GM23248 (cell line): ENCODE data around the gene DTNB. TPM values are rescaled to one million over a fixed set of nuclear protein-coding genes. Genes with fewer than 3 reads are reported as not detected.

ENCODE experiments used
- DNase-seq: peaks from one replicate; pipeline ENCODE4 v3.0.0-alpha.2; 2015
- H2AFZ ChIP-seq: fragments of 200-600 bp; sonication (generic); 2 replicates; pipeline ENCODE4 v1.6.1; 2016; ENCODE audit warnings: antibody characterized with exemption
- H3F3A ChIP-seq: fragments of 200-600 bp; sonication (generic); 2 replicates; pipeline ENCODE4 v1.6.1; 2016; ENCODE audit warnings: mild to moderate bottlenecking, antibody characterized with exemption, mixed run types; ENCODE audit not compliant: insufficient read depth
- H3K27ac ChIP-seq: fragments of 200-600 bp; sonication (generic); 2 replicates; pipeline ENCODE4 v1.5.1; 2016; ENCODE audit warnings: mild to moderate bottlenecking
- H3K27me3 ChIP-seq: fragments of 200-600 bp; sonication (generic); replicated peaks from 2 replicates; pipeline ENCODE4 v1.6.1; 2016; ENCODE audit warnings: mild to moderate bottlenecking; ENCODE audit not compliant: insufficient read depth
- H3K36me3 ChIP-seq: fragments of 200-600 bp; sonication (generic); 2 replicates; pipeline ENCODE4 v1.6.1; 2016; ENCODE audit warnings: low read depth, mild to moderate bottlenecking
- H3K4me1 ChIP-seq: fragments of 200-600 bp; sonication (generic); 2 replicates; pipeline ENCODE4 v1.6.1; 2016; ENCODE audit warnings: mild to moderate bottlenecking; ENCODE audit not compliant: insufficient read depth
- H3K4me2 ChIP-seq: fragments of 200-600 bp; sonication (generic); one replicate; pipeline ENCODE4 v1.6.1; 2016; ENCODE audit warnings: mild to moderate bottlenecking; ENCODE audit not compliant: unreplicated experiment
- H3K4me3 ChIP-seq: fragments of 200-600 bp; sonication (generic); 2 replicates; pipeline ENCODE4 v1.5.1; 2016; ENCODE audit warnings: mild to moderate bottlenecking
- H3K79me2 ChIP-seq: fragments of 200-600 bp; sonication (generic); 2 replicates; pipeline ENCODE4 v1.6.1; 2016; ENCODE audit warnings: mild to moderate bottlenecking; ENCODE audit not compliant: insufficient read depth
- H3K9ac ChIP-seq: fragments of 200-600 bp; sonication (generic); 2 replicates; pipeline ENCODE4 v1.6.1; 2016; ENCODE audit warnings: mild to moderate bottlenecking
- H3K9me2 ChIP-seq: fragments of 200-600 bp; sonication (generic); 2 replicates; pipeline ENCODE4 v1.6.1; 2016; ENCODE audit warnings: mixed run types, mild to moderate bottlenecking, moderate library complexity; ENCODE audit not compliant: insufficient read depth
- H3K9me3 ChIP-seq: fragments of 200-600 bp; sonication (generic); one replicate; pipeline ENCODE4 v1.6.1; 2017; ENCODE audit warnings: low read depth
- H4K20me1 ChIP-seq: fragments of 200-600 bp; sonication (generic); 2 replicates; pipeline ENCODE4 v1.6.0; 2016; ENCODE audit not compliant: insufficient read depth
- EZH2 ChIP-seq: fragments of 200-600 bp; sonication (generic); IDR thresholded peaks from 2 replicates; pipeline ENCODE4 v1.6.1; 2018; ENCODE audit warnings: antibody characterized with exemption, mild to moderate bottlenecking; ENCODE audit not compliant: insufficient read depth, poor library complexity, severe bottlenecking
- EZH2phosphoT487 ChIP-seq: fragments of 200-600 bp; sonication (generic); IDR thresholded peaks from 2 replicates; pipeline ENCODE4 v1.6.1; 2018; ENCODE audit warnings: antibody characterized with exemption, moderate library complexity, mild to moderate bottlenecking, low read depth; ENCODE audit not compliant: insufficient read depth
- WGBS, 2 experiments: methylation state at CpG; one replicate each; pipeline ENCODE4 v1.1.6; 2015 to 2017; ENCODE audit warnings: low lambda C conversion rate in 2 of 2, low coverage in 1 of 2; ENCODE audit errors: missing lambda C conversion rate in 2 of 2; 5-methylcytosine and 5-hydroxymethylcytosine counted together
- in situ Hi-C: fragments of 300-500 bp; cut with MboI; formaldehyde crosslinking; loops from 2 replicates; pipeline ENCODE4 v1.15.0; 2020
- polyA plus RNA-seq: library from polyadenylated mRNA; unstranded; fragments of >200 nt; fragmentation: Nextera tagmentation; extraction: Ambion mirVana; gene quantifications from 2 replicates; pipeline ENCODE4 v1.2.1, GENCODE V29; 2016
- total RNA-seq: library from RNA; depleted of rRNA; stranded (reverse); fragments of >200 nt; shearing (Covaris generic); gene quantifications from 2 replicates; pipeline ENCODE4 v1.2.3, GENCODE V29; 2014

DTNB gene
- total and polyA plus RNA-seq, 2 experiments from 2014 or later, result 1.1 to 4.0 TPM

- H3K36me3 ChIP-seq, result no peaks in the 10 kb centered on the region
- H3K4me3 ChIP-seq, result peak overlapping the region; percentile 49
- H2AFZ ChIP-seq, result peak overlapping the region; percentile 71
- in situ Hi-C loops, result no loop called here
- H3F3A ChIP-seq, result peaks cover 8% of the 10 kb centered on the region; the same call in 1 of the 2 replicates
- no peaks in the 10 kb centered on the region for H3K79me2 ChIP-seq
- no peaks in the 10 kb centered on the region for H3K9me2 ChIP-seq
- no peaks in the 10 kb centered on the region for H3K9me3 ChIP-seq
- H3K4me1 ChIP-seq, result peaks cover 10% of the 10 kb centered on the region
- H3K27ac ChIP-seq, result no peak overlapping the region
- peak; percentile 81 for DNase-seq
- WGBS, 2 experiments, result 43 to 47% methylated on average over 10 of the region's 10 CpGs
- no peak for TF ChIP-seq EZH2phosphoT487
- TF ChIP-seq EZH2, result no peak
- no peaks in the 10 kb centered on the region for H4K20me1 ChIP-seq
- peak overlapping the region; percentile 74 for H3K4me2 ChIP-seq
- H3K27me3 ChIP-seq, result no peaks in the 10 kb centered on the region
- peak overlapping the region; percentile 21; the same call in 1 of the 2 replicates for H3K9ac ChIP-seq
Observed at GRCh38 chr2:25521665-25522387, 151.6 kb downstream of the DTNB start.

- no peaks in the 10 kb centered on the region for H3K27me3 ChIP-seq
- H3K4me1 ChIP-seq, result peaks cover 14% of the 10 kb centered on the region
- no peaks in the 10 kb centered on the region for H3K79me2 ChIP-seq
- no peak overlapping the region for H2AFZ ChIP-seq
- H3K27ac ChIP-seq, result no peak overlapping the region
- H3K9ac ChIP-seq, result no peak overlapping the region
- DNase-seq, result peak; percentile 40
- in situ Hi-C loops, result no loop called here
- no peaks in the 10 kb centered on the region for H4K20me1 ChIP-seq
- no peaks in the 10 kb centered on the region for H3K9me2 ChIP-seq
- no peak for TF ChIP-seq EZH2phosphoT487
- H3K4me2 ChIP-seq, result no peak overlapping the region
- H3K9me3 ChIP-seq, result no peaks in the 10 kb centered on the region
- H3F3A ChIP-seq, result peaks cover 8% of the 10 kb centered on the region; the same call in 1 of the 2 replicates
- no peaks in the 10 kb centered on the region for H3K36me3 ChIP-seq
- no peak overlapping the region for H3K4me3 ChIP-seq
- WGBS, 2 experiments, result 84 to 89% methylated on average over 4 of the region's 4 CpGs
Observed at GRCh38 chr2:25521126-25521525, 152.3 kb downstream of the DTNB start.

- no peaks in the 10 kb centered on the region for H3K27me3 ChIP-seq
- H3K9ac ChIP-seq, result no peak overlapping the region
- H3K9me2 ChIP-seq, result no peaks in the 10 kb centered on the region
- DNase-seq, result no peak
- H3K79me2 ChIP-seq, result no peaks in the 10 kb centered on the region
- no peak overlapping the region for H3K4me2 ChIP-seq
- peaks cover 14% of the 10 kb centered on the region for H3K4me1 ChIP-seq
- no peak overlapping the region for H3K4me3 ChIP-seq
- H2AFZ ChIP-seq, result peak overlapping the region; percentile 52; the same call in 1 of the 2 replicates
- 74 to 75% methylated on average over 4 of the region's 4 CpGs for WGBS, 2 experiments
- H4K20me1 ChIP-seq, result no peaks in the 10 kb centered on the region
- in situ Hi-C loops, result no loop called here
- H3K36me3 ChIP-seq, result no peaks in the 10 kb centered on the region
- peaks cover 8% of the 10 kb centered on the region; the same call in 1 of the 2 replicates for H3F3A ChIP-seq
- H3K27ac ChIP-seq, result no peak overlapping the region
- no peak for TF ChIP-seq EZH2
- no peak for TF ChIP-seq EZH2phosphoT487
- no peaks in the 10 kb centered on the region for H3K9me3 ChIP-seq
Observed at GRCh38 chr2:25517701-25518100, 155.7 kb downstream of the DTNB start.

- 93 to 97% methylated on average over 3 of the region's 3 CpGs for WGBS, 2 experiments
Observed at GRCh38 chr2:25514043-25514637, 159.2 kb downstream of the DTNB start.

More at GRCh38 chr2:25514043-25514637, 159.2 kb downstream of the DTNB start:
- no peak overlapping the region for H3K27ac ChIP-seq
- DNase-seq, result no peak
- no peak overlapping the region for H2AFZ ChIP-seq
- no peaks in the 10 kb centered on the region for H3K36me3 ChIP-seq
- peaks cover 8% of the 10 kb centered on the region; the same call in 1 of the 2 replicates for H3F3A ChIP-seq
- in situ Hi-C loops, result no loop called here
- TF ChIP-seq EZH2 (no peak), EZH2phosphoT487 (no peak)
- no peaks in the 10 kb centered on the region for H3K9me2 ChIP-seq
- H3K4me1 ChIP-seq, result peaks cover 14% of the 10 kb centered on the region
- no peak overlapping the region for H3K9ac ChIP-seq
- no peaks in the 10 kb centered on the region for H4K20me1 ChIP-seq
- H3K4me3 ChIP-seq, result no peak overlapping the region
- H3K27me3 ChIP-seq, result no peaks in the 10 kb centered on the region
- no peaks in the 10 kb centered on the region for H3K79me2 ChIP-seq
- no peaks in the 10 kb centered on the region for H3K9me3 ChIP-seq
- H3K4me2 ChIP-seq, result no peak overlapping the region
